ENCODE measurements around the gene CARNS1. TPM values are rescaled to one million over a fixed set of nuclear protein-coding genes. Genes with fewer than 3 reads are reported as not detected.

The CARNS1 gene
- total and polyA plus RNA-seq, 10 of the 15 experiments (the other 5 are each of a cell fraction or from before 2014, with no cell fraction given) = 0.02 to 0.14 (median 0.10) TPM; not detected in 3

GRCh38 chr11:67382276-67383136, 33.0 kb upstream of the CARNS1 start (continued):
- TF ChIP-seq IRF5 (IDR thresholded peaks at IDR 0.05; ENCODE audit: borderline replicate concordance) = no peak
- TF ChIP-seq JUND (IDR thresholded peaks at IDR 0.05; ENCODE audit: low read depth, low read length) = no peak
- TF ChIP-seq PBX3 (IDR thresholded peaks at IDR 0.05; ENCODE audit: insufficient replicate concordance, low read depth, low read length) = no peak
- TF ChIP-seq POLR2AphosphoS2 (IDR thresholded peaks at IDR 0.05; ENCODE audit: low read depth, low read length) = no peak
- TF ChIP-seq TAF1 (IDR thresholded peaks at IDR 0.05; ENCODE audit: borderline replicate concordance, low read depth, low read length) = no peak

DNA sequence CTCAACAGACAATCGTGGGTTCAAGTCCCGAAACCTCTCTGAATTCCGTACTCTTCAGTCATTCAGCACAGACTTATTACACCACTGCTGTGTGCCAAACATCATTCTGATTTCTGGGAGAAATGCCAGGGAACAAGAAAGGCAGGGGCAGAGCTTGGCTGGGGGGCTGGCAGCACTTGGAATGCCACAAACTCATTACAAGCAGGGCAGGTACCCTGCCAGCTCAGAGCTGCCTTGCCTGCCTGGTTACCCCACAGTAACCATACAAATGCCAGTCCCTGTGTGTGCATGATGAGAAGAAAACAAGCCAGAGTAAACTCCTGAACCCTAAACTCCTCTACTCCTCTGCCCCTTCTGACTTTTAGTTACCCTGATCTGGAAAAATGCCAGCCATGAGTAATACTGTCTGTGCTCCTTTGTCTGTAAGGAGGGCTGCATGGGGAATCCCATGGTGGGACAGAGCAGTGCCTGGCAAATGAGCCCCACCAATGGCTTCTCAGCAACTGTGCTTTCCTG, 30.6 kb upstream of the CARNS1 start:
- Histone ChIP-seq H3K4me2 (ENCODE audit: control insufficient read depth, insufficient read depth) (no peak overlapping the region), H3K27me3 (replicated peaks in 1 of 2; ENCODE audit: control insufficient read depth in 2 of 2, insufficient read depth in 2 of 2, low read length in 1 of 2) (peaks cover 0 to 3% of the 10 kb centered on the region in 2 experiments; a peak in 2 of 4 replicates), H3K79me2 (ENCODE audit: control insufficient read depth, insufficient read depth, low read length) (no peaks in the 10 kb centered on the region), H2AFZ (ENCODE audit: control insufficient read depth, low read depth, low read length) (no peak overlapping the region), H3K36me3 (ENCODE audit: control insufficient read depth in 2 of 2, insufficient read depth in 2 of 2, low read length in 1 of 2) (no peaks in the 10 kb centered on the region), H4K20me1 (ENCODE audit: control insufficient read depth, insufficient read depth) (no peaks in the 10 kb centered on the region), H3K9me3 (replicated peaks; ENCODE audit: control insufficient read depth, insufficient read depth, low read length) (no peaks in the 10 kb centered on the region), H3K4me1 (ENCODE audit: control insufficient read depth, insufficient read depth, low read length) (peaks cover 19% of the 10 kb centered on the region), H3K27ac (ENCODE audit: control insufficient read depth, insufficient read depth) (no peak overlapping the region), H3K9ac (ENCODE audit: control insufficient read depth, insufficient read depth, low read length) (no peak overlapping the region), H3K4me3 (no peak overlapping the region)
- CTCF ChIA-PET = interaction anchor here (1.1 to 25.5 kb wide), 5 partner anchors 23 to 123 kb away, joined by 4 to 1301 read pairs (median 95); partner anchors contain the start of genes CLCF1 and POLD4
- DNase-seq (ENCODE audit: low read depth, low spot score) (no peak), FAIRE-seq (no peak), ATAC-seq (no peak)
- POLR2A ChIA-PET = interaction anchor here (1.0 kb wide), 1 partner anchor 34 kb away, joined by 3 read pairs; no protein-coding TSS in a partner anchor
- in situ Hi-C loops (cut with MboI) (loop anchor here (5.0 kb wide), 2 partner anchors 33 to 123 kb away; partner anchors contain the start of gene POLD4), intact Hi-C loops (cut with micrococcal nuclease; ENCODE audit: unreplicated experiment) (no loop called here)
- WGBS (ENCODE audit: insufficient coverage, insufficient replicate concordance, low lambda C conversion rate, missing lambda C conversion rate) = 73% methylated on average over 3 of the region's 3 CpGs
- SMC1A ChIA-PET (ENCODE audit: uncharacterized antibody, unreplicated experiment) = interaction anchor here (10.2 to 21.3 kb wide), 2 partner anchors 29 to 40 kb away, joined by 200 to 646 read pairs; partner anchors contain the start of gene POLD4
- BruUV-seq (replicated peaks) = no TSS peak
- RAD21 ChIA-PET (ENCODE audit: unreplicated experiment) = interaction anchor here (0.8 to 15.0 kb wide), 3 partner anchors 23 to 39 kb away, joined by 3 to 525 read pairs (median 17); partner anchors contain the start of gene POLD4
- TF ChIP-seq ZBTB11 (CRISPR knock-in tag; IDR thresholded peaks at IDR 0.05) (no peak), SMAD5 (IDR thresholded peaks at IDR 0.05; ENCODE audit: low read depth) (no peak), PAX5 (IDR thresholded peaks at IDR 0.05; ENCODE audit: borderline replicate concordance, low read depth, low read length) (no peak), NFIC (IDR thresholded peaks at IDR 0.05; ENCODE audit: low read depth, low read length) (no peak), RB1 (IDR thresholded peaks at IDR 0.05; ENCODE audit: borderline replicate concordance) (no peak), KAT2A (conservative IDR thresholded peaks at IDR 0.05; ENCODE audit: control insufficient read depth, low read depth, low read length) (no peak), NFYA (IDR thresholded peaks at IDR 0.05; ENCODE audit: borderline replicate concordance, low read depth, low read length) (no peak)
